ENCODE data around the gene ABCG8. TPM values are rescaled to one million over a fixed set of nuclear protein-coding genes. Genes with fewer than 3 reads are reported as not detected.

ABCG8 gene
- total RNA-seq, 1 donor from 2014 or later = not detected

DNA sequence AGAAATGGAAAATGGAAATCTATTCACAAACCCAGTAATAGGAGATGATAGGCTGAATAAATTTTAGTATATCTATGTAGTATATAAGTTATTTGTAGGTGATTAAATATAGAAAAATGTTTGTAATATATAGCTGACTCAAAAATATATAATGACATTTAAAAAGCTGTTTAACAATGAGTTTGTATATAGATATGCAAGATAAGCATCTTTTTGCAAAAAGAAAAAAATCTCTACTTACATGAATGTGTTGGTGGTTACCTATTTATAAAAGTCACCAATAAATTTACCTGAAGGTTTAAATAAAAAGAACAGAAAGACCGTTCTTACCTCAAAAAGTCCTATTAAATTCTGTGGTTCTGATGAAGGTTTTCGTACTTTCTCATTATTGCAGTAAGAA is 85.7 kb downstream of the ABCG8 start:
- DNase-seq (ENCODE audit: low read depth) = no peak

DNA sequence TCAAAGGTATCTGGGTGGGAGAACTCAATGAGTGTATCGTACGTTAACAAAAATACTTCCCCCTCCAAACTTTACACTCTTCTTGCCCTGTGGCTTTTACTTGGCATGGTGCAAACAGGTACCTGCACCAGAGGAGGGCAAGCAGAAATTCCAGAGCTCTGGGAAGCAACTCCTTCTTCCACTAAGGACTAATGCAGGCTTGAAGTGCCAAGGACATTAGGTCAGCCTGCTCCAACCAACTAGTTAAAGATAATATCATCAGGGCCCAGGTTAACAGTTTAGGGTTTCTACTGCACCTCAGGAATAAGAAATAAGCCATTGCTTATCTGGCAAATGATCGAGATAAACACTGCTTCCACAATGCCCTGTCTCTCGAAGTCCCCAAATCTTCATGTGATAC is 86.7 kb downstream of the ABCG8 start:
- DNase-seq (ENCODE audit: low read depth) = no peak

DNA sequence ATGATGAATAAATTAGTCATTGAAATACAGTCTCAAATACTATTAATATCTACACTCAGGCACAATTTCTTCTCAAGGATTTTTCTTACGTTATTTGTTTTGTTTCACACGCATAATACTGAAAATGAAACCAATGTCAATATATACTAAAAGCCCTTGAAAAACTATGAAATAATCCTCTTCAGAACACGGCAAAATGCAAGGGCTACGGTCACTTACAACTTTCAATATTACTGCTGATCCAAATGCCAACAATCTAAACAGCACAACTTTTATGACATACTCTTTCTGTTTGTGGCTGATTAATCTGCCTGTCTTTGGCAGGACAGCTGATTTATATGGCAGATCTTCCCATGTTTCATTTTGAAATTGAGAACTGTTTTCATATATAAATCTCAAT is 88.7 kb downstream of the ABCG8 start:
- DNase-seq (ENCODE audit: low read depth) = no peak

DNA sequence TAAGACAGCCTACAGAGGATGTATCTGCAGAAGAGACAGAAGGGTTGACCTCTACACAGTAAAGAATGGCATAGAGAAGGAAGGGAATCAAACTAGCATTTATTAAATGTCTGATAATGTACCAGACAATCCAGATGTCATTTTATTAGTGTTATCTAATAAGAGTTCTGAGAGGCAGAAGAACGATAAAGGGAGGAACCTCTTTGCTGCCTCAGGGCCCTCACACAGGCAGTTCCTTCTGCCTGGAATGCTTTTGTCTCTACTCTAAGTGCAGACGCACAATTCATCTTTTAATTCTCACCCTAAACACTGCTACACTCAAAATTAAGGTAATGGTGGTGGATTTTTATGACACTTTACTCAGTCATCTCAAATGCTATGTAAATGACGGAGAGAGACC is 92.5 kb downstream of the ABCG8 start:
- no peak for DNase-seq (ENCODE audit: low read depth)

Other genes starting within 250 kb of the ABCG8 start
- 17.2 and 43.3 TPM in 2 replicates for gene THADA, start 242.9 kb upstream of the ABCG8 start, total RNA-seq
- gene PLEKHH2, start 201.7 kb upstream of the ABCG8 start, total RNA-seq = 7.8 and 19.1 TPM in 2 replicates
- 1.2 and 2.5 TPM in 2 replicates for gene C1GALT1C1L, start 162.5 kb upstream of the ABCG8 start, total RNA-seq
- 39.6 and 72.6 TPM in 2 replicates for gene DYNC2LI1, start 64.9 kb upstream of the ABCG8 start, total RNA-seq
- not detected in 2 replicates for gene ABCG5, start 132 bp upstream of the ABCG8 start, total RNA-seq
- 69.5 and 153 TPM in 2 replicates for gene LRPPRC, start 157.0 kb downstream of the ABCG8 start, total RNA-seq